OCI-LY7 (cell line): Measurements from ENCODE around the gene TANC1.

Source experiments
- CTCF ChIP-seq: fragments of 200-600 bp; sonication (generic); conservative IDR thresholded peaks from 2 replicates; pipeline ENCODE4 v1.5.1; 2014; ENCODE audit warnings: mild to moderate bottlenecking, antibody characterized with exemption, low read length, moderate library complexity, mixed read lengths
- EZH2phosphoT487 ChIP-seq: fragments of 200-600 bp; sonication (generic); IDR thresholded peaks from 2 replicates; pipeline ENCODE4 v1.6.1; 2018; ENCODE audit warnings: low read depth, borderline replicate concordance, mild to moderate bottlenecking, mixed run types, antibody characterized with exemption, low read length, moderate library complexity, mixed read lengths

- TF ChIP-seq CTCF (no peak), EZH2phosphoT487 (no peak)
These were observed 284.5 kb downstream of the TANC1 start for GRCh38 chr2:159252905-159253304.
